Ascending aorta (tissue), 2 donors: Measurements from ENCODE around the gene SKAP1. TPM values are rescaled to one million over a fixed set of nuclear protein-coding genes. Genes with fewer than 3 reads are reported as not detected.

Experiments used
- DNase-seq, 2 donors: peaks; one replicate each; pipeline ENCODE4 v3.0.0-alpha.2; 2019; ENCODE audit warnings: low spot score in 2 of 2
- H3K27ac ChIP-seq, 2 donors: fragments of 200-600 bp; sonication (generic); one replicate each; pipeline ENCODE4 v1.5.1; 2016 to 2017; ENCODE audit warnings: mild to moderate bottlenecking in 1 of 2
- H3K27me3 ChIP-seq: fragments of 200-600 bp; sonication (generic); one replicate; pipeline ENCODE4 v1.5.1; 2017
- H3K36me3 ChIP-seq, 2 donors: fragments of 200-600 bp; sonication (generic); one replicate each; pipeline ENCODE4 v1.5.1; 2016
- H3K4me1 ChIP-seq, 2 donors: fragments of 200-600 bp; sonication (generic); one replicate each; pipeline ENCODE4 v1.5.1; 2016 to 2017; ENCODE audit warnings: mild to moderate bottlenecking in 1 of 2
- H3K4me3 ChIP-seq, 2 donors: fragments of 200-600 bp; sonication (generic); one replicate each; pipeline ENCODE4 v1.5.1; 2016 to 2017; ENCODE audit warnings: mild to moderate bottlenecking in 1 of 2
- H3K9me3 ChIP-seq, 2 donors: fragments of 200-600 bp; sonication (generic); one replicate each; pipeline ENCODE4 v1.5.1; 2016
- intact Hi-C: fragments of 100-400 bp; cut with DNase I; formaldehyde crosslinking; loops from one replicate; pipeline ENCODE4 v1.15.1; 2023
- total RNA-seq: library from RNA; depleted of rRNA; stranded (reverse); fragments of >200 nt; gene quantifications from one replicate; pipeline ENCODE4 v1.1.0, GENCODE V29; 2016
- TF ChIP-seq, protein P1 (sequence below), 3 experiments: fragments of 200-600 bp in 2 of 3; fragments of 450-650 bp in 1 of 3; sonication (generic) in 2 of 3; IDR thresholded peaks; one replicate each; pipeline ENCODE4 v1.5.1; 2016 to 2019; ENCODE audit warnings: antibody characterized with exemption in 3 of 3, mild to moderate bottlenecking in 1 of 3, moderate library complexity in 1 of 3

Gene SKAP1
- total RNA-seq, 1 donor from 2014 or later = not detected

DNA sequence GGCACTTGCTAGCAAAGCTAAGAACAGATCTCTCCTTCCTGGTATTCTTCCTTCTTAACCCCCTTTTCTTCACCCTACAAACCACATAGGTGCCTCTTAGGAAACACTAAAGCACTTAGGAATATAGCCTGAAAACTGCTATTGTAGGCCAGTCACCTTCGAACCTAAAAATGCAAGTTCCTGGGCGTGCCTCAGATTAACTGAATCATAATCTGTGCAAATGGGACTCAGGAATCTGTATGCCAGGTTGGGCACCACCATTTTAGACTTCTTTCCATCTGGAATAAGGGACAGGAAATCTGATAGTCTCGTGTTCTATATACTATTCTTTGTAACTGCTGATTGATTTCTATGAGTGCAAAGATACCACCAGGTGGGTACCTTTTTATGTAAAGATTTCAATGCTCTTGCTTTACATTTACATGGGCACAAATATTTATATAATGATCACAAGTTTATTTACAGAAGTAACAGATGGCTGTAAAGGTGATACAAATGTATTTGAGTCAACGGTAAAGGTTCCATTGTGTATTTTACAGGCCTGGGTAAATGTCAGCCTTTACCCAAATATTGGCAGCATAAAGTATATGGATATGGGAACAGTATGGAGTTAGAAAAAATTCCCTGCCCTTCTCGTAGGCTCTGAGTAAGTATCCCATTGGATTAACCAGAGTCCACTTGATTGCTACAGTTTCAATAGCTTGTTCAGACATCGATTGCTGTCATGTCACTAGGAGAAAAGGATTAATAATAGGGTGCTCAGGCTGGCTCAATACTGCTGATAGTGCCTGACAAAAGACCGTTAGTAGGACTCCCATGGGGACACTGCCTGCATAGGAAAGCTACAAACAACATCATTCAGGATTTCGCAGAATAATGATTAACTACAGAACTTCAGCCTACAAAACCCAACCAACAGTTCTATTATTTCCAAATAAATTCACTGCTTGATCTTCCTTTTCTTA lies 197.7 kb downstream of the SKAP1 start:
- Histone ChIP-seq H3K36me3 (no peaks in the 10 kb centered on the region), H3K27me3 (no peaks in the 10 kb centered on the region), H3K4me1 (no peaks in the 10 kb centered on the region), H3K4me3 (no peak overlapping the region), H3K9me3 (no peaks in the 10 kb centered on the region), H3K27ac (no peak overlapping the region)
- no peak for DNase-seq
- intact Hi-C loops = no loop called here
- TF ChIP-seq, protein P1, sequence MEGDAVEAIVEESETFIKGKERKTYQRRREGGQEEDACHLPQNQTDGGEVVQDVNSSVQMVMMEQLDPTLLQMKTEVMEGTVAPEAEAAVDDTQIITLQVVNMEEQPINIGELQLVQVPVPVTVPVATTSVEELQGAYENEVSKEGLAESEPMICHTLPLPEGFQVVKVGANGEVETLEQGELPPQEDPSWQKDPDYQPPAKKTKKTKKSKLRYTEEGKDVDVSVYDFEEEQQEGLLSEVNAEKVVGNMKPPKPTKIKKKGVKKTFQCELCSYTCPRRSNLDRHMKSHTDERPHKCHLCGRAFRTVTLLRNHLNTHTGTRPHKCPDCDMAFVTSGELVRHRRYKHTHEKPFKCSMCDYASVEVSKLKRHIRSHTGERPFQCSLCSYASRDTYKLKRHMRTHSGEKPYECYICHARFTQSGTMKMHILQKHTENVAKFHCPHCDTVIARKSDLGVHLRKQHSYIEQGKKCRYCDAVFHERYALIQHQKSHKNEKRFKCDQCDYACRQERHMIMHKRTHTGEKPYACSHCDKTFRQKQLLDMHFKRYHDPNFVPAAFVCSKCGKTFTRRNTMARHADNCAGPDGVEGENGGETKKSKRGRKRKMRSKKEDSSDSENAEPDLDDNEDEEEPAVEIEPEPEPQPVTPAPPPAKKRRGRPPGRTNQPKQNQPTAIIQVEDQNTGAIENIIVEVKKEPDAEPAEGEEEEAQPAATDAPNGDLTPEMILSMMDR (IDR thresholded peaks at IDR 0.05) = no peak

DNA sequence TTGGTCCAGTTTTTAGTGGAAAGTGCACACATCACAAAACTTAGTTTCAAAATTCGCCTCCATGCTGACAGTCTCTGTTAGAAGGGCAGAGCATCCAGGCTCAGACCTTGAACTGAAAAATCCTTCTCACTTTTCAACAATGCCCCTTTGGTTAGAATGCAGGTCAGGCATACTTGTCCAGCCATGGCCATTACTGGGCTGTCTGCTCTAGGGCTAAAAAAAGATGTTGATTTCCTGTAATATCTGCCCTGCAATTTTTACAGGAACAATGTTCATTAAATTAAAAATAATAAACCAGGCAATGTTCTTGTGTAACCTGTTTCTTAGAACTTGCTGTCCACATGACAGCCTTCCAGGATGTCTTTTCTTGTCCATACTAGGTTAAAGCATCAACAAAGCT lies 200.1 kb downstream of the SKAP1 start:
- intact Hi-C loops = no loop called here
- no peak for DNase-seq
- no peak overlapping the region for H3K27ac ChIP-seq
- H3K27me3 ChIP-seq = no peaks in the 10 kb centered on the region
- H3K36me3 ChIP-seq = no peaks in the 10 kb centered on the region
- no peaks in the 10 kb centered on the region for H3K4me1 ChIP-seq
- H3K9me3 ChIP-seq = no peaks in the 10 kb centered on the region
- TF ChIP-seq, protein P1 (IDR thresholded peaks at IDR 0.05) = no peak
- H3K4me3 ChIP-seq = no peak overlapping the region

DNA sequence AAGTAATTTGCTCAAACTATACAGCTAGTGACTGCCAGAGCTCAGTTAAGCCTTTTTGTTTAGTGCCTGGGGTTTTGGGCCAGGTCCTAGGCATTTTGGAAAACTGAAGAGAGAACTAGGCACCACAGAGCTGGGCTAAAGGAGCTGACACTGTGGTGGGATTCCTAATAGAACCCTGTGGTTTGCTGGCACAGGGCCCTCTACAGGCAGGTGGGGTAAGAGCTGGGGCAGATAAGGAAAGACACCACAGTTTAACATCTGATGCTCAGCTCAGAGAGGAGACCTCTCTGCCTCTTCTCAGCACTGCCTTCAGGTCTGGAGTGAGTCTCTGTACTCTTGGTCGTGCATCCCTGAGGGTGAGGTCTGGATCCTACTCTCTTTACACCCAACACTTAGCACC lies 201.3 kb downstream of the SKAP1 start:
- H3K27ac ChIP-seq = no peak overlapping the region
- no peaks in the 10 kb centered on the region for H3K4me1 ChIP-seq
- no peaks in the 10 kb centered on the region for H3K9me3 ChIP-seq
- H3K4me3 ChIP-seq = no peak overlapping the region
- DNase-seq = no peak
- intact Hi-C loops = no loop called here
- H3K36me3 ChIP-seq = no peaks in the 10 kb centered on the region
- H3K27me3 ChIP-seq = no peaks in the 10 kb centered on the region
- TF ChIP-seq, protein P1 (IDR thresholded peaks at IDR 0.05) = no peak

DNA sequence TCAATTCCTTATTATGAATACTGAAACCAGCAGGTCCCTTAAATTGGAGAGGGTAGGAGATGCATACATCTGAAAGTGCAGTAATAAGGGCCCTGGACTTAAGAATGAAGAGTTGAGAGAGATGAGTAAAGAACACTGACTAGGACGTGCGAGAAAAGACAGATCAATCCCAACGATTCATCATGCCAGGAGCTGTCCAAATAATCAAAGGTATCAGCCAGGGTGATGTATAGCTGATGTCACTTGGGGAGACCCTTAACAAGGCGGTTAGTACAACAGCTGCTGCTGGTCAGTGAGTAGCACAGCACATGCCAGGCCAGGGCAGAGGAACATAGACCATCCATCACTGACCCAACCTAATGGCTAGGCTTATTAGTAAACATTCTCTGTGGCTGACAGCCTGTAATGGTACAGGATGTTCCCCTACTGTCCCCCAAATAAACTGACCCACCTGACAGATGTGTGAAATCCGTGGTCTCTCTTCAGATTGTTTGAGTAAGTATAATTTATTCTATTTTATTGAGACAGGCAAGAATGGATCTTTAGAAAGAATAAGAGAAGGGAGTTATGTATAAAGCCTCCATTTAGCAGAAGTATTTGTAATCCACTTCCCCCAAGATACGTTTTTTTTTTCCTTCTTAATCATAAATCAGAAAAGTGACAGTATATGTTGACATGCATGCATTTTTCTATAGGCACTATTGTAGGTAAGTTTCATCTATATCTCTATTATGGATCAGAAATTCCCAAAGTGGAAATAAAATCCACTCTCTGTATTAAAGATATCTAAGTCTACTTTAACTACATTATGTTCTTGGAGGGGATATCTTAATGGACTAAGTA lies 204.1 kb downstream of the SKAP1 start:
- Histone ChIP-seq H3K27ac (no peak overlapping the region), H3K9me3 (no peaks in the 10 kb centered on the region), H3K4me1 (no peaks in the 10 kb centered on the region), H3K4me3 (no peak overlapping the region), H3K27me3 (no peaks in the 10 kb centered on the region), H3K36me3 (no peaks in the 10 kb centered on the region)
- no peak for DNase-seq
- TF ChIP-seq, protein P1 (IDR thresholded peaks at IDR 0.05) = no peak
- intact Hi-C loops = no loop called here

DNA sequence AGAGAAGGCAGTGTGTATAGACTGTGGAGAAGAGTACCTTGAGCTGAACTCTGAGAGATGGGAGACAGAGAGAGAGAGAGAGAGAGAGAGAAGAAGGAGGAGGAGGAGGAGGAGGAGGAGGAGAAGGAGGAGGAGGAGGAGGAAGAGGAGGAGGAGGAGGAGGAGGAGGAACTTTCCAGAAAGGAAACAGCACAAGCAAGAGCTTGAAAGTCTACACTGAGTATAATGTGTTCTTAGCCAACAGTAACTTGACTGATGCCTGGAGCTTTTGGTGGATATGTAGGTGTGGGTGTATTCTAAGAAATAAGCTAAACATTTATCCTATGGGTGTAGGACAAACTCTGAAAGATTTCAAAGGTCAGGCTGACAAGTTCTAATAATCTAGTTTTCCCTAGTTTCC lies 206.1 kb downstream of the SKAP1 start:
- Histone ChIP-seq H3K36me3 (no peaks in the 10 kb centered on the region), H3K27me3 (no peaks in the 10 kb centered on the region), H3K4me1 (no peaks in the 10 kb centered on the region), H3K27ac (no peak overlapping the region), H3K4me3 (no peak overlapping the region), H3K9me3 (no peaks in the 10 kb centered on the region)
- TF ChIP-seq, protein P1 (IDR thresholded peaks at IDR 0.05) = no peak
- DNase-seq = no peak
- intact Hi-C loops = no loop called here
